HEK293T (cell line): ENCODE measurements around the gene SLAMF9.

ENCODE experiments used
- ARNT ChIP-seq: fragments of 450-650 bp; IDR thresholded peaks from 2 replicates; pipeline ENCODE4 v1.6.1; 2017; ENCODE audit warnings: mild to moderate bottlenecking
- BHLHE40 ChIP-seq: fragments of 450-650 bp; IDR thresholded peaks from 2 replicates; pipeline ENCODE4 v1.6.1; 2016; ENCODE audit warnings: mild to moderate bottlenecking, moderate library complexity, borderline replicate concordance
- CTBP1 ChIP-seq: fragments of 450-650 bp; IDR thresholded peaks from 2 replicates; pipeline ENCODE4 v1.6.1; 2016; ENCODE audit warnings: borderline replicate concordance
- ELF4 ChIP-seq: fragments of 450-650 bp; IDR thresholded peaks from 2 replicates; pipeline ENCODE4 v1.6.1; 2017; ENCODE audit warnings: antibody characterized with exemption
- FOXK2 ChIP-seq: fragments of 450-650 bp; IDR thresholded peaks from 2 replicates; pipeline ENCODE4 v1.6.1; 2016; ENCODE audit warnings: mild to moderate bottlenecking
- FOXM1 ChIP-seq: fragments of 450-650 bp; IDR thresholded peaks from 2 replicates; pipeline ENCODE4 v1.6.1; 2017; ENCODE audit warnings: mild to moderate bottlenecking, borderline replicate concordance
- L3MBTL2 ChIP-seq: fragments of 450-650 bp; conservative IDR thresholded peaks from 2 replicates; pipeline ENCODE4 v1.6.1; 2016; ENCODE audit warnings: mild to moderate bottlenecking
- NFRKB ChIP-seq: fragments of 450-650 bp; IDR thresholded peaks from 2 replicates; pipeline ENCODE4 v1.6.1; 2016; ENCODE audit warnings: mild to moderate bottlenecking, moderate library complexity
- SP1 ChIP-seq: fragments of 450-650 bp; IDR thresholded peaks from 2 replicates; pipeline ENCODE4 v1.6.1; 2017
- SUZ12 ChIP-seq: fragments of 450-650 bp; IDR thresholded peaks from 2 replicates; pipeline ENCODE4 v1.6.1; 2016; ENCODE audit warnings: mild to moderate bottlenecking
- ZNF384 ChIP-seq: fragments of 450-650 bp; IDR thresholded peaks from 2 replicates; pipeline ENCODE4 v1.6.1; 2016
- TF ChIP-seq, protein P1 (sequence below): fragments of 450-650 bp; IDR thresholded peaks from 2 replicates; pipeline ENCODE4 v1.6.1; 2016

DNA sequence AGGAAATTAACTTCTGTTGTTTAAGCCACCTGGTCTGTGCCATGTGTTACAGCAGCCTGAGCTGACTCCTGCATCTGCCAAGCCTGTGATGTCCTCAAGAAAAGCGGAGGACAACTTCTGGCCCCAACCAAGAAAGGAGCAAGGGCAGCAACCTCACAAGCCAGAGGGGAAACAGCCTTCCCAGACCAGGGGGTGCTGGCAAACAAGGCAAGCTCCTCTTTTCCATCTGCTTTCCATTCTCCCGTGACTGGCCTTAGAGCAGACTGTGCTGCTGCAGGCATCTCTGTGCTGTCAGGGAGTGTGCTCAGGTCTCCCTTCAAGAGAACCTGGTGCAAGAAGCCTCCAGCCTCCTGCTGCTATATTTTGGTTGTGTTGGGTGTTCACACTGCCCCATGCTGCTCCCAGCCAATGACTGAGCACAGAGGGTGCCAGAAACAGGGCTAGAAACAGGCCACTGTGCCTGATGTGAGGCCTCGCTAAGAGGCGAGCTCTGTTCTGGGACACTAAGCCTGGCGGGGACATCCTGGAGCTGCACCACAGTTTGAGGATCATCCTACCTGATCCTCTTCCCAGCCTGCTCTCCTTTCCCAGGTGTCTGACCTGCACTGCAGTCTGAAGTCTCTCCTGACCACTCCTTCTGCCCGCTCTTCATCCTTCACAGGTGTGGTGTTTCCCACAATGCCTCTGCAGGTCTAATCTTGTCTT lies 27.5 kb upstream of the SLAMF9 start:
- TF ChIP-seq FOXM1 (no peak), ZNF384 (no peak), NFRKB (no peak), ELF4 (no peak), CTBP1 (no peak), SP1 (no peak), SUZ12 (no peak), BHLHE40 (no peak), L3MBTL2 (no peak), ARNT (no peak), FOXK2 (no peak)
- TF ChIP-seq, protein P1, sequence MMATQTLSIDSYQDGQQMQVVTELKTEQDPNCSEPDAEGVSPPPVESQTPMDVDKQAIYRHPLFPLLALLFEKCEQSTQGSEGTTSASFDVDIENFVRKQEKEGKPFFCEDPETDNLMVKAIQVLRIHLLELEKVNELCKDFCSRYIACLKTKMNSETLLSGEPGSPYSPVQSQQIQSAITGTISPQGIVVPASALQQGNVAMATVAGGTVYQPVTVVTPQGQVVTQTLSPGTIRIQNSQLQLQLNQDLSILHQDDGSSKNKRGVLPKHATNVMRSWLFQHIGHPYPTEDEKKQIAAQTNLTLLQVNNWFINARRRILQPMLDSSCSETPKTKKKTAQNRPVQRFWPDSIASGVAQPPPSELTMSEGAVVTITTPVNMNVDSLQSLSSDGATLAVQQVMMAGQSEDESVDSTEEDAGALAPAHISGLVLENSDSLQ = no peak
